ENCODE data around the gene PLEKHB2. TPM values are rescaled to one million over a fixed set of nuclear protein-coding genes. Genes with fewer than 3 reads are reported as not detected.

Gene PLEKHB2
- total RNA-seq, 1 donor from 2014 or later = 38.8 TPM

DNA sequence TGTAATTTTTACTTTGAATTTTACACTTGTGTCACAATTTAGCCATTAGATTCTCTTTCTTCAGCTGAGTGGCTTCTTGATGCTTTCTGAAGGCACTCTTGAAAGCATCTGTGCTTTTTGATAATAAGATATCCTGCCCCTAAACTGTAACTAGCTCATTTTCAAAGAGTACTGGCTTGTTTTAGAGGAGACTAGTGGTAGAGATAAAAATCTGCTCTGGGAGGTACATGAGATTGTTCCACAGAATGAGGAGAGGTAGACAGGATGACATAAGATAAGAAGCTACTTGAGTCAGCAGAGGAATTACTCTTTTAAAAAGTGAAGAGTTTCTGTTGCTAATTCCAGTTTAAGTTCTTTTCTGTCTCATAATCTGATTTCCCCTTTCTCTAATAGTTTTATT, 10.6 kb downstream of the PLEKHB2 start:
- DNase-seq (ENCODE audit: low spot score, unreplicated experiment) = no peak
- no peak overlapping the region for H3K4me3 Mint-ChIP-seq (ENCODE audit: low read depth)
- TF ChIP-seq, protein P1, sequence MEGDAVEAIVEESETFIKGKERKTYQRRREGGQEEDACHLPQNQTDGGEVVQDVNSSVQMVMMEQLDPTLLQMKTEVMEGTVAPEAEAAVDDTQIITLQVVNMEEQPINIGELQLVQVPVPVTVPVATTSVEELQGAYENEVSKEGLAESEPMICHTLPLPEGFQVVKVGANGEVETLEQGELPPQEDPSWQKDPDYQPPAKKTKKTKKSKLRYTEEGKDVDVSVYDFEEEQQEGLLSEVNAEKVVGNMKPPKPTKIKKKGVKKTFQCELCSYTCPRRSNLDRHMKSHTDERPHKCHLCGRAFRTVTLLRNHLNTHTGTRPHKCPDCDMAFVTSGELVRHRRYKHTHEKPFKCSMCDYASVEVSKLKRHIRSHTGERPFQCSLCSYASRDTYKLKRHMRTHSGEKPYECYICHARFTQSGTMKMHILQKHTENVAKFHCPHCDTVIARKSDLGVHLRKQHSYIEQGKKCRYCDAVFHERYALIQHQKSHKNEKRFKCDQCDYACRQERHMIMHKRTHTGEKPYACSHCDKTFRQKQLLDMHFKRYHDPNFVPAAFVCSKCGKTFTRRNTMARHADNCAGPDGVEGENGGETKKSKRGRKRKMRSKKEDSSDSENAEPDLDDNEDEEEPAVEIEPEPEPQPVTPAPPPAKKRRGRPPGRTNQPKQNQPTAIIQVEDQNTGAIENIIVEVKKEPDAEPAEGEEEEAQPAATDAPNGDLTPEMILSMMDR (IDR thresholded peaks at IDR 0.05; ENCODE audit: unreplicated experiment) = no peak
- H3K9me3 Mint-ChIP-seq (ENCODE audit: low read depth) = no peaks in the 10 kb centered on the region
- no peak overlapping the region for H3K27ac Mint-ChIP-seq
- H3K27me3 Mint-ChIP-seq = no peaks in the 10 kb centered on the region
- peaks cover 18% of the 10 kb centered on the region for H3K4me1 Mint-ChIP-seq (ENCODE audit: low read depth)
- peaks cover 12% of the 10 kb centered on the region for H3K36me3 Mint-ChIP-seq (ENCODE audit: insufficient read depth)

DNA sequence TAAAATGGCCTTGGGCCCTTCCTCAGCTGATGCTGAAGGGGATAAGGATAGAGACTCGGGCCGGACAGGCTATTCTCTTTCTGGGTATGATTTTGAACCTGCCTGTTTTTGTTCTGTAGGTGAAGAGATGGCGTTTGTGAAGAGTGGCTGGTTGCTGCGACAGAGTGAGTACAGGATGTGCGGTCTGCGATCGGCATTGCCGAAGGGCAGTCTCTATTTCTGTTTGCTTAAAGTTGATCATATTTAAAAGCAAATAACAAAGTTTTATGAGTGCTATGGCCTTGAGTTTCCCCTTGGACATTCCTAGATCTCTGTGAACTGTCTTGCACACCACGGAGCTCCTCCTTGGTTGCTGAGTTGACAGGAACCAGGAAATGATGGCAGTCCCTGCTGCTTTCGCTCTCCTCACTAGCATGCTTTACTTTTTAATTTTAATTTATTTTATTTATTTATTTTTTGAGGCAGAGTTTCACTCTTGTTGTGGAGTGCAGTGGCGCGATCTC, 15.7 kb downstream of the PLEKHB2 start:
- TF ChIP-seq, protein P1 (IDR thresholded peaks at IDR 0.05; ENCODE audit: unreplicated experiment) = no peak
- Mint-ChIP-seq H3K4me3 (ENCODE audit: low read depth) (no peak overlapping the region), H3K27ac (peak overlapping the region; percentile 53), H3K4me1 (ENCODE audit: low read depth) (peaks cover 2% of the 10 kb centered on the region), H3K27me3 (no peaks in the 10 kb centered on the region), H3K9me3 (ENCODE audit: low read depth) (no peaks in the 10 kb centered on the region), H3K36me3 (ENCODE audit: insufficient read depth) (peaks cover 14% of the 10 kb centered on the region)
- DNase-seq (ENCODE audit: low spot score, unreplicated experiment) = no peak

DNA sequence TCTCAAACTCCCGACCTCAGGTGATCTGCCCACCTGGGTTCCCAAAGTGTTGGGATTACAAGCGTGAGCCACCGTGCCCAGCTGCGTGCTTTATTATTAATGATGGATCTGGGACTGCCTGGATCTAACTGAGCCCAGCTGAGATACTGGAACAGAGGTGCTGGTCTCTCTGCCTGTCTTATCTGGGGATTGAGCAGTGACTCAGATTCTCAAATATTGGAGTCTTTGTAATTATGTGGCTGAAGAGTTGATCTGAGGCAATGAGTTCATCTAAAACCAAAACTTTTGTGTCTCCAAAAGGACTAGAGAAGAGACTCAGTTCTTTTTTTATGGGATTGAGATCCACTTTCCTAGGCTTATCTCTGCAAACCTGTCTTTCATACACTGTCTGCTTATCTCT, 16.3 kb downstream of the PLEKHB2 start:
- H3K4me3 Mint-ChIP-seq (ENCODE audit: low read depth) = no peak overlapping the region
- no peak for DNase-seq (ENCODE audit: low spot score, unreplicated experiment)
- H3K36me3 Mint-ChIP-seq (ENCODE audit: insufficient read depth) = peaks cover 16% of the 10 kb centered on the region
- TF ChIP-seq, protein P1 (IDR thresholded peaks at IDR 0.05; ENCODE audit: unreplicated experiment) = no peak
- H3K27me3 Mint-ChIP-seq = no peaks in the 10 kb centered on the region
- no peak overlapping the region for H3K27ac Mint-ChIP-seq
- peaks cover 2% of the 10 kb centered on the region for H3K4me1 Mint-ChIP-seq (ENCODE audit: low read depth)
- no peaks in the 10 kb centered on the region for H3K9me3 Mint-ChIP-seq (ENCODE audit: low read depth)

DNA sequence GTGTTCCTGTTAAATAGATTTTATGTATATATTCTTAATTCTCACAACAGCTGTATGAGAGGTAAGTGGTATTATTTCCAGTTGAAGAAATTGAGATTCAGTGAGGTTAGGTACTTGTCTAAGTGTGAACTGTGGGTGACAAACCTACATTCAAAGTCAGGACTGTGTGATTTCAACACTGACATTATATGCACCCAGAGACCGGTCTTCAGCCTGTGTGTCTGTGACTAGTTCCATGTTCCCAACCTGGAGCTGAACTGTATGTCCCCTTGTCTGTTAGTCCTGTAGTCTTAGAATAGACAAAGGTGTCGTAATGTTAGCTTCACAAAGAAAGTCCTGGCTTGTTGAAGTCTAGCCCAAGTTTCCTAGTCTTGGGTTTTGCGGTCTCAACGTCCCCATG, 17.4 kb downstream of the PLEKHB2 start:
- no peak for DNase-seq (ENCODE audit: low spot score, unreplicated experiment)
- no peaks in the 10 kb centered on the region for H3K9me3 Mint-ChIP-seq (ENCODE audit: low read depth)
- H3K27me3 Mint-ChIP-seq = no peaks in the 10 kb centered on the region
- no peak overlapping the region for H3K4me3 Mint-ChIP-seq (ENCODE audit: low read depth)
- H3K36me3 Mint-ChIP-seq (ENCODE audit: insufficient read depth) = peaks cover 18% of the 10 kb centered on the region
- no peak overlapping the region for H3K27ac Mint-ChIP-seq
- peaks cover 2% of the 10 kb centered on the region for H3K4me1 Mint-ChIP-seq (ENCODE audit: low read depth)
- TF ChIP-seq, protein P1 (IDR thresholded peaks at IDR 0.05; ENCODE audit: unreplicated experiment) = no peak

DNA sequence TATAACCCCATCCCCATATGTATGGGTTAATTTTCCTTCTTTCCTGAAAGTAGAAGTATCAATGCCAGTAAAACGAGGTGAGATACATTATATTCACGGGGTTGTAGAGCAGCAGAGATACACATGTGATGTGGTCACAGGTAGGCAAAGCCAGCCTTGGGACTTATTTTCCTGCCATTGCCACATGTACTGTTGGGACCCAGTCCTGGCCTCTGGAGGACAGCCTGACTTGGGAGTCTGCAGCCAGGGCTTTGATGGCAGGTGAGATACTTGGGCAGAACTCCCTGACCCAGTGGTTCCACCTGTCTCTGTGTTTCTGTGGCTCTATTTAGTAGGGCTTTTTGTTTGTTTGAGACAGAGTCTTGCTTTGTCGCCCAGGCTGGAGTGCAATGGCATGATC, 18.1 kb downstream of the PLEKHB2 start:
- H3K9me3 Mint-ChIP-seq (ENCODE audit: low read depth) = no peaks in the 10 kb centered on the region
- no peak overlapping the region for H3K4me3 Mint-ChIP-seq (ENCODE audit: low read depth)
- TF ChIP-seq, protein P1 (IDR thresholded peaks at IDR 0.05; ENCODE audit: unreplicated experiment) = no peak
- H3K36me3 Mint-ChIP-seq (ENCODE audit: insufficient read depth) = peaks cover 18% of the 10 kb centered on the region
- no peak overlapping the region for H3K27ac Mint-ChIP-seq
- no peaks in the 10 kb centered on the region for H3K27me3 Mint-ChIP-seq
- peaks cover 2% of the 10 kb centered on the region for H3K4me1 Mint-ChIP-seq (ENCODE audit: low read depth)
- no peak for DNase-seq (ENCODE audit: low spot score, unreplicated experiment)
